COLO668 (cell line): Measurements from ENCODE around the gene EMILIN2.
"Not testable (repeated sequence)": the region's sequence is repeated elsewhere in the genome, so short reads cannot be mapped to it uniquely, and the experiment has no call there.

Experiments used
- DNase-seq: peaks from one replicate; lab custom pipeline; 2025; ENCODE audit not compliant: unreplicated experiment; lab: John Stamatoyannopoulos, UW

EMILIN2 gene

GRCh38 chr18:2846636-2847316, at the start of gene EMILIN2:
Gene EMILIN2, plus strand, starts transcription at chr18:2847006. Its CDS starts 183 bp downstream, at chr18:2847189.
- DNase-seq: no peak

GRCh38 chr18:2797951-2798350, 48.9 kb upstream of the EMILIN2 start:
- no peak for DNase-seq

- no peak for DNase-seq
Observed at GRCh38 chr18:2799369-2799768, 47.4 kb upstream of the EMILIN2 start.

GRCh38 chr18:2805970-2806943, 40.5 kb upstream of the EMILIN2 start:
- DNase-seq: no peak

GRCh38 chr18:2808640-2809039, 38.2 kb upstream of the EMILIN2 start:
- DNase-seq: not testable (repeated sequence)

GRCh38 chr18:2809666-2810183, 37.1 kb upstream of the EMILIN2 start:
- DNase-seq: not testable (repeated sequence)

GRCh38 chr18:2811416-2811815, 35.4 kb upstream of the EMILIN2 start:
- DNase-seq: no peak

- no peak for DNase-seq
Observed at GRCh38 chr18:2814928-2815327, 31.9 kb upstream of the EMILIN2 start.

GRCh38 chr18:2818281-2818680, 28.5 kb upstream of the EMILIN2 start:
- no peak for DNase-seq

GRCh38 chr18:2821695-2822094, 25.1 kb upstream of the EMILIN2 start:
- DNase-seq: no peak

- no peak for DNase-seq
Observed at GRCh38 chr18:2822213-2822921, 24.4 kb upstream of the EMILIN2 start.

GRCh38 chr18:2823202-2823601, 23.6 kb upstream of the EMILIN2 start:
- no peak for DNase-seq

GRCh38 chr18:2823966-2824365, 22.8 kb upstream of the EMILIN2 start:
- no peak for DNase-seq

- DNase-seq: no peak
Observed at GRCh38 chr18:2824865-2825264, 21.9 kb upstream of the EMILIN2 start.

- no peak for DNase-seq
Observed at GRCh38 chr18:2825613-2826175, 21.1 kb upstream of the EMILIN2 start.

GRCh38 chr18:2826581-2826980, 20.2 kb upstream of the EMILIN2 start:
- DNase-seq: no peak

GRCh38 chr18:2827061-2827460, 19.7 kb upstream of the EMILIN2 start:
- DNase-seq: no peak

GRCh38 chr18:2836118-2836517, 10.7 kb upstream of the EMILIN2 start:
- DNase-seq: not testable (repeated sequence)

GRCh38 chr18:2837290-2837689, 9.5 kb upstream of the EMILIN2 start:
- DNase-seq: not testable (repeated sequence)

- DNase-seq: no peak
Observed at GRCh38 chr18:2839202-2839601, 7.6 kb upstream of the EMILIN2 start.

- no peak for DNase-seq
Observed at GRCh38 chr18:2840521-2840920, 6.3 kb upstream of the EMILIN2 start.
